ENCODE data around the gene FUBP1.

DNA sequence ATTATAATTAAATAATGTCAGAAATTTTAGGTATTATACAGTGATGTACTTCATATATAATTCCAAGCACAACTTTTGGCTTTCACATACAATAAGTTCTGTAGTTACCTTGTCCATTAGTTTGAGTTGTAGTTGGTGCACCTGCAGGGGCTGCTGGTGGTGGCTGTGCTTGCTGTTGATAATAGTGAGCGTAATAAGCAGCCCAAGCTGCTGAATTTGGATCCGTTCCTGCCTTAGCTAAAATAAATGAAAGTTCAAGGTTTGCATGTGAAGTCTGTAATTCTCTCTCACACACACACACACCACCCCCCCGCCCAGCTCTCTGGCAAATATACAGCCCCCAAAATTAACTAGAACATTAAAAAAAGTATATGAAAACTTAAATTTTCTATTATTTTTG, 22.4 kb downstream of the FUBP1 start:
- TF ChIP-seq POLR2AphosphoS5 (IDR thresholded peaks at IDR 0.05) (no peak), CTCF (IDR thresholded peaks at IDR 0.05) (no peak)

Measured in esophagus muscularis mucosa (tissue), 3 donors.